ENCODE measurements around the gene PUM1.
"Not testable (repeated sequence)": the region's sequence is repeated elsewhere in the genome, so short reads cannot be mapped to it uniquely, and the experiment has no call there.

Gene PUM1

GRCh38 chr1:31102501-31102950 lies 37.0 kb upstream of the PUM1 start:
- TF ChIP-seq CTCF (conservative IDR thresholded peaks at IDR 0.05), result no peak
- no peak overlapping the region for H3K27ac ChIP-seq

- no peak overlapping the region for H3K27ac ChIP-seq
- no peak for TF ChIP-seq CTCF (conservative IDR thresholded peaks at IDR 0.05)
Measured at GRCh38 chr1:31101147-31101502, 35.6 kb upstream of the PUM1 start.

GRCh38 chr1:31099293-31100032 lies 33.9 kb upstream of the PUM1 start:
- H3K27ac ChIP-seq, result no peak overlapping the region
- TF ChIP-seq CTCF (conservative IDR thresholded peaks at IDR 0.05), result no peak

- TF ChIP-seq CTCF (conservative IDR thresholded peaks at IDR 0.05), result no peak
- no peak overlapping the region for H3K27ac ChIP-seq
Measured at GRCh38 chr1:31095985-31096384, 30.5 kb upstream of the PUM1 start.

GRCh38 chr1:31095298-31095981 lies 29.9 kb upstream of the PUM1 start:
- H3K27ac ChIP-seq, result no peak overlapping the region
- TF ChIP-seq CTCF (conservative IDR thresholded peaks at IDR 0.05), result no peak

- not testable (repeated sequence) for H3K27ac ChIP-seq
Measured at GRCh38 chr1:31088081-31088480, 22.6 kb upstream of the PUM1 start.

GRCh38 chr1:31084782-31085569 lies 19.5 kb upstream of the PUM1 start:
- no peak for TF ChIP-seq CTCF (conservative IDR thresholded peaks at IDR 0.05)
- H3K27ac ChIP-seq, result no peak overlapping the region

Measured in VCaP (cell line).